Measurements from ENCODE around the gene MED27. TPM values are rescaled to one million over a fixed set of nuclear protein-coding genes. Genes with fewer than 3 reads are reported as not detected.

MED27 gene
- total RNA-seq, 4 donors from 2014 or later: 4.1 to 6.3 (median 5.7) TPM

DNA sequence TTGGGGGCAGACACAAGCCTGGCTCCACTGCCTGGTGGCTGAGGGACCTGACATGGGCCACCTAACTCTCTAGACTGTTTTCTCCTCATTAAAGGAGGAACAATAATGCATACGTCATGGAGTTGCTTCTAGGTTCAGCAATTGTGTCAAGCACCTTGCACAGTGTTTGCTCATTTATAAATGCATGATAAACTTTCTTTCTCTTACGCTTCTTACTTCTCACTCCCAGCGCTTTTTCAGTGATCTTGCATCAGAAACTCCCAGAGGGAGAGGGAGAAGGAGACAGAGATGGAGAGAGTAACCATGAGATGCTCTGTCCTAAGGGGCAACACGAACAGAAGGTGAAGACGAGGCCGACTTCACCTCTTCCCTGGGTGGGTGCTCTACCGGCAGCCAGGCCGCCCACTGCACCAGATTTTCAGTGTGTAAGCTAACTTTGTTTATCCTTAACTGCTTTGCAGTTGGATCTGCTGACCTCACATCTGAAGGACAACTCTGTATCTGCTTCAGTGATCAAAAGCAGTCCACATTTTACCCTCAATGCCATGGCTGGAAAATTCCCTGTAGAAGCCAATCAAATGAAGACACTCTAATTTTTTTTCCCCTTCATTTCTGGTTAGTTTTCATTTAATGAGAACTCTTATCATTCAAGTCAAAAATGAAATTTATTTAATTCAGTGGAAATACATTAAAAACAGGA lies 35.3 kb downstream of the MED27 start:
- Histone ChIP-seq H3K36me3 (no peaks in the 10 kb centered on the region), H3K27me3 (no peaks in the 10 kb centered on the region), H3K9me3 (no peaks in the 10 kb centered on the region), H3K4me3 (no peak overlapping the region), H3K27ac (no peak overlapping the region), H3K4me1 (no peaks in the 10 kb centered on the region)
- TF ChIP-seq, protein P1, sequence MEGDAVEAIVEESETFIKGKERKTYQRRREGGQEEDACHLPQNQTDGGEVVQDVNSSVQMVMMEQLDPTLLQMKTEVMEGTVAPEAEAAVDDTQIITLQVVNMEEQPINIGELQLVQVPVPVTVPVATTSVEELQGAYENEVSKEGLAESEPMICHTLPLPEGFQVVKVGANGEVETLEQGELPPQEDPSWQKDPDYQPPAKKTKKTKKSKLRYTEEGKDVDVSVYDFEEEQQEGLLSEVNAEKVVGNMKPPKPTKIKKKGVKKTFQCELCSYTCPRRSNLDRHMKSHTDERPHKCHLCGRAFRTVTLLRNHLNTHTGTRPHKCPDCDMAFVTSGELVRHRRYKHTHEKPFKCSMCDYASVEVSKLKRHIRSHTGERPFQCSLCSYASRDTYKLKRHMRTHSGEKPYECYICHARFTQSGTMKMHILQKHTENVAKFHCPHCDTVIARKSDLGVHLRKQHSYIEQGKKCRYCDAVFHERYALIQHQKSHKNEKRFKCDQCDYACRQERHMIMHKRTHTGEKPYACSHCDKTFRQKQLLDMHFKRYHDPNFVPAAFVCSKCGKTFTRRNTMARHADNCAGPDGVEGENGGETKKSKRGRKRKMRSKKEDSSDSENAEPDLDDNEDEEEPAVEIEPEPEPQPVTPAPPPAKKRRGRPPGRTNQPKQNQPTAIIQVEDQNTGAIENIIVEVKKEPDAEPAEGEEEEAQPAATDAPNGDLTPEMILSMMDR (IDR thresholded peaks at IDR 0.05): no peak
- no peak for TF ChIP-seq POLR2A (IDR thresholded peaks at IDR 0.05)
- no peak for DNase-seq

DNA sequence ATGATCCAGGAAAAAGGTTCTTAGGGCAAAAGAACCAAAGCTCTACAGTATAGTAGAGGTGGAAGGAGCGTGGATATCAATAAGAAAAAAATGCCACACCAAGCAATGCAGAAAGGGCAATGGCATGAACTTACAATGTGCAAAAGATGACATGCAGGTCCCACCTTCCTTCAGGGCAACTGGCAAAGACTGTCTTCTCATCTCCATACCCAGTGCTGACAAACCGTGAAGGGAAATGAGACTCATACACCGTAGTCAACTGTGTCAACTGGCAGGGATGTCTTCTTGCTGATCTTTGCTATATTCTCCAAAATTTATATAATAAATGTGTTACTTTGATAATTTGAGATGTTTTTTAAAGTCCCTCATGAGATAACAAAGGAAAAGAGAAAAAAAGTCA lies 36.0 kb downstream of the MED27 start:
- no peaks in the 10 kb centered on the region for H3K4me1 ChIP-seq
- no peak for DNase-seq
- no peak for TF ChIP-seq POLR2A (IDR thresholded peaks at IDR 0.05)
- TF ChIP-seq, protein P1 (IDR thresholded peaks at IDR 0.05): no peak
- no peak overlapping the region for H3K27ac ChIP-seq
- H3K4me3 ChIP-seq: no peak overlapping the region
- H3K27me3 ChIP-seq: no peaks in the 10 kb centered on the region
- H3K9me3 ChIP-seq: no peaks in the 10 kb centered on the region
- no peaks in the 10 kb centered on the region for H3K36me3 ChIP-seq

DNA sequence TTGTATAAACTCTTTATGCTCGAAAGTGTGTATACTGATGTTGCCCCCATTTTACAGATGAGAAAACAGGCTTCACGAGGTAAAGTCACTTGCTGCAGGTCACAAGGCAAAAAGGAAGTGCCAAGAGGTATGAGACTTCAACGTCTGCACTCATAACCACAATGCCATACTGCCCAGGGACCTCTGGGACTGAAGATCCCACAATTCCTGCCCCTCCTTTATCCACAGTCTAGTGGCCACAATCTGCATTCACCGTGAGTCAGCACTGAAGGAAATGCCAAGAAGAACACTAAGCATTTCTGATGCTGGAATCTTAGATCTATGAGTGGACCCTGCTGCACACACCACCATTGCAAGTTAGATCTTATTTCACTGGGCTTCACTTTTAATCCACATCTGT lies 37.3 kb downstream of the MED27 start:
- Histone ChIP-seq H3K36me3 (no peaks in the 10 kb centered on the region), H3K9me3 (no peaks in the 10 kb centered on the region), H3K27ac (no peak overlapping the region), H3K27me3 (no peaks in the 10 kb centered on the region), H3K4me1 (no peaks in the 10 kb centered on the region), H3K4me3 (no peak overlapping the region)
- DNase-seq: no peak
- TF ChIP-seq POLR2A (IDR thresholded peaks at IDR 0.05): no peak
- TF ChIP-seq, protein P1 (IDR thresholded peaks at IDR 0.05): no peak

DNA sequence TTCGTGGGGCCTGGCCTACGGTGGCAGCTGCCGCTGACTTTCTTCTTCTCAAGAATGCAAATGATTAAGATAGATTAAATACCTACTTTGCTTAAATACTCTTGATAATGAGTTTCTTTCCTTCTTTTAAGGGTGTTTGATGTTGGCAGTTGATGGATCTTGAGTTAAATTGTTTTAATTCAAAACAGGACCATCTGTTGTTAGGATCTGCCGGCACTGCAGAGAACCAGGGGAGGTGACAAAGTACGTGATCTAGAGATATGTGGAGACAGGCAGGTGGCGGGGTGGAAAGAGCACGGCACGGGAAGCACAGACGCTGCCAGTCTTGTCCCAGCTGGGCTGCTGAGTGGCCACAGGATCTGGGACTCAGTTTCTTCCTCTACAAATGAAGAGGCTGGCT lies 37.9 kb downstream of the MED27 start:
- H3K4me3 ChIP-seq: no peak overlapping the region
- H3K27me3 ChIP-seq: no peaks in the 10 kb centered on the region
- H3K36me3 ChIP-seq: no peaks in the 10 kb centered on the region
- TF ChIP-seq, protein P1 (IDR thresholded peaks at IDR 0.05): no peak
- TF ChIP-seq POLR2A (IDR thresholded peaks at IDR 0.05): no peak
- H3K27ac ChIP-seq: no peak overlapping the region
- no peak for DNase-seq
- no peaks in the 10 kb centered on the region for H3K4me1 ChIP-seq
- no peaks in the 10 kb centered on the region for H3K9me3 ChIP-seq

GRCh38 chr9:132040808-132041207 lies 38.9 kb downstream of the MED27 start:
- TF ChIP-seq POLR2A (IDR thresholded peaks at IDR 0.05): no peak
- TF ChIP-seq, protein P1 (IDR thresholded peaks at IDR 0.05): no peak
- Histone ChIP-seq H3K9me3 (no peaks in the 10 kb centered on the region), H3K36me3 (no peaks in the 10 kb centered on the region)

More at GRCh38 chr9:132040808-132041207, 38.9 kb downstream of the MED27 start:
- Histone ChIP-seq H3K27ac (no peak overlapping the region), H3K4me3 (no peak overlapping the region), H3K27me3 (no peaks in the 10 kb centered on the region), H3K4me1 (no peaks in the 10 kb centered on the region)
- DNase-seq: no peak
